ENCODE results near the gene VHLL. TPM values are rescaled to one million over a fixed set of nuclear protein-coding genes. Genes with fewer than 3 reads are reported as not detected.
A peak's percentile ranks its signal among the peaks of the same experiment; 100 is the strongest.

The VHLL gene
- polyA plus RNA-seq, 3 donors = not detected

GRCh38 chr1:156283521-156283920, 15.6 kb downstream of the VHLL start:
- TF ChIP-seq, protein P1, sequence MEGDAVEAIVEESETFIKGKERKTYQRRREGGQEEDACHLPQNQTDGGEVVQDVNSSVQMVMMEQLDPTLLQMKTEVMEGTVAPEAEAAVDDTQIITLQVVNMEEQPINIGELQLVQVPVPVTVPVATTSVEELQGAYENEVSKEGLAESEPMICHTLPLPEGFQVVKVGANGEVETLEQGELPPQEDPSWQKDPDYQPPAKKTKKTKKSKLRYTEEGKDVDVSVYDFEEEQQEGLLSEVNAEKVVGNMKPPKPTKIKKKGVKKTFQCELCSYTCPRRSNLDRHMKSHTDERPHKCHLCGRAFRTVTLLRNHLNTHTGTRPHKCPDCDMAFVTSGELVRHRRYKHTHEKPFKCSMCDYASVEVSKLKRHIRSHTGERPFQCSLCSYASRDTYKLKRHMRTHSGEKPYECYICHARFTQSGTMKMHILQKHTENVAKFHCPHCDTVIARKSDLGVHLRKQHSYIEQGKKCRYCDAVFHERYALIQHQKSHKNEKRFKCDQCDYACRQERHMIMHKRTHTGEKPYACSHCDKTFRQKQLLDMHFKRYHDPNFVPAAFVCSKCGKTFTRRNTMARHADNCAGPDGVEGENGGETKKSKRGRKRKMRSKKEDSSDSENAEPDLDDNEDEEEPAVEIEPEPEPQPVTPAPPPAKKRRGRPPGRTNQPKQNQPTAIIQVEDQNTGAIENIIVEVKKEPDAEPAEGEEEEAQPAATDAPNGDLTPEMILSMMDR (IDR thresholded peaks at IDR 0.05) = no peak
- no peaks in the 10 kb centered on the region for H3K27me3 Mint-ChIP-seq (ENCODE audit: low read depth in 3 of 3)
- H3K9ac ChIP-seq (ENCODE audit: insufficient read depth, low read length, poor library complexity, severe bottlenecking) = peak overlapping the region; percentile 85
- H3K36me3 ChIP-seq (replicated peaks in 1 of 2; ENCODE audit: control insufficient read depth in 1 of 2, insufficient read depth in 2 of 2, low read length in 2 of 2) = peaks cover 19 to 33% of the 10 kb centered on the region in 2 donors
- peaks cover 51% of the 10 kb centered on the region for H3K4me1 Mint-ChIP-seq
- no peaks in the 10 kb centered on the region for H3K27me3 ChIP-seq (ENCODE audit: control insufficient read depth in 2 of 2, insufficient read depth in 2 of 2, low read length in 2 of 2)
- no peaks in the 10 kb centered on the region for H3K9me3 ChIP-seq (replicated peaks in 1 of 2; ENCODE audit: control insufficient read depth in 1 of 2, insufficient read depth in 1 of 2, low read length in 2 of 2)
- intact Hi-C loops (cut with micrococcal nuclease) = no loop called here
- peak overlapping the region; percentile 90 to 94 for H3K4me3 Mint-ChIP-seq
- H4K20me1 ChIP-seq (ENCODE audit: insufficient read depth, low read length) = peaks cover 37% of the 10 kb centered on the region
- H3K36me3 Mint-ChIP-seq = peaks cover 12 to 42% of the 10 kb centered on the region in 2 donors
- peaks cover 60 to 63% of the 10 kb centered on the region in 2 donors for H3K4me1 ChIP-seq (ENCODE audit: control insufficient read depth in 1 of 2, insufficient read depth in 2 of 2, low read length in 2 of 2)
- no peaks in the 10 kb centered on the region for H3K9me3 Mint-ChIP-seq
- peak overlapping the region; percentile 82 for H2AFZ ChIP-seq (ENCODE audit: insufficient read depth, low read depth, low read length, poor library complexity, severe bottlenecking)
- H3K27ac ChIP-seq (ENCODE audit: low read depth in 1 of 2, low read length in 2 of 2) = peak overlapping the region in 1 of 2 donors; percentile 82
- no CpG with 5 or more reads among the region's 1 CpG for WGBS (ENCODE audit: insufficient coverage)
- H3K27ac Mint-ChIP-seq = peak overlapping the region in 3 of 7 donors; percentile 50 to 88 (median 87)
- peak overlapping the region; percentile 63 to 96 (median 94) for H3K4me3 ChIP-seq (replicated peaks in 1 of 3; ENCODE audit: low read depth in 2 of 3, low read length in 3 of 3)
- H3K4me2 ChIP-seq (replicated peaks; ENCODE audit: extremely low read depth, low read length, poor library complexity, severe bottlenecking) = peak overlapping the region; percentile 90
- H3K79me2 ChIP-seq (ENCODE audit: insufficient read depth, low read length) = peaks cover 59% of the 10 kb centered on the region
- DNase-seq = no peak

DNA sequence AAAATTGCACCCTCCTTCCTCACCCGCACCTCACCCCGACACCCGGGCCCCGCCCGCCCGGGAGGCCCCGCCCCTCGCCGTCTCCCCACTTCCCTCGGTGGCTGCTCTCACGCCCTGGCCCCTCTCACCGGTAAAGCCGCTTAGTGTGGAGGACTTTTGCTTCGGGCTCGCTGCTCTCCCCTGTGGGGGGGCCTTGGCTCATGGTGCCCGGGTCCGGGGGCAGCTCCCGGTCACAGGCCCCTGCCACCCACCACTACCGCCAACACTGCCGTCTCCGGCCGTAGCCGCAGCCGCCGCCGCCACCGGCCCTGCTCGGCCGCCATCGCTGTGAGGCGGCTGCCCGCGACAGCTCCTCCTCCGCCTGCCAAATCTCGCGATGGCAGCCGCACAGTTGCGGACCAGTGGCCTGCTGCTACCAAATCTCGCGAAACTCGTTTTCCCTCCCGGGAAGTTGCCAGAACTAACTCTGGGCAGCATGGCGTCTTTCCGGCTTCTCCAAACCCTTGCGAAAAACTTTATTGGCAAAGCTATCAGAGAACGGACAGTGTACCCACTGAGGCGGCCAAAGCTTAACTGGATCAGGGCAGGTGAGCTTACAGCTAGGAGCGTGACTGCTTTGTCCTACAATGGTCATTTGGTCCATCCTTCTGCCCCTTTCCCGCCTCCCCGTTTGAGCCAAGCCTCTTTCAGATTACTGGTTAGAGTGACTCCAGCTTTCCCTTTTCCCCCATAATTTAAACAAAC, 16.5 kb downstream of the VHLL start, which contains the start of gene SMG5:
Gene SMG5, minus strand, starts transcription at position 347 of the 744 bp plus-strand sequence. Its CDS starts 145 bp downstream, at position 202.
- under 1% methylated on average over 36 of the region's 50 CpGs for WGBS (ENCODE audit: insufficient coverage)

More for the DNA sequence above, 16.5 kb downstream of the VHLL start, which contains the start of gene SMG5:
- H3K27me3 ChIP-seq (ENCODE audit: control insufficient read depth in 2 of 2, insufficient read depth in 2 of 2, low read length in 2 of 2) = no peaks in the 10 kb centered on the region
- peak within 1 kb of the TSS; percentile 82 for H2AFZ ChIP-seq (ENCODE audit: insufficient read depth, low read depth, low read length, poor library complexity, severe bottlenecking)
- no peaks in the 10 kb centered on the region for H3K27me3 Mint-ChIP-seq (ENCODE audit: low read depth in 3 of 3)
- intact Hi-C loops (cut with micrococcal nuclease) = no loop called here
- H3K9ac ChIP-seq (ENCODE audit: insufficient read depth, low read length, poor library complexity, severe bottlenecking) = peak within 1 kb of the TSS; percentile 85
- peak within 1 kb of the TSS; percentile 90 to 94 for H3K4me3 Mint-ChIP-seq
- no peaks in the 10 kb centered on the region for H3K9me3 ChIP-seq (replicated peaks in 1 of 2; ENCODE audit: control insufficient read depth in 1 of 2, insufficient read depth in 1 of 2, low read length in 2 of 2)
- peak within 1 kb of the TSS; percentile 63 to 96 (median 94) for H3K4me3 ChIP-seq (replicated peaks in 1 of 3; ENCODE audit: low read depth in 2 of 3, low read length in 3 of 3)
- peaks cover 68 to 72% of the 10 kb centered on the region in 2 donors for H3K4me1 ChIP-seq (ENCODE audit: control insufficient read depth in 1 of 2, insufficient read depth in 2 of 2, low read length in 2 of 2)
- TF ChIP-seq, protein P1 (IDR thresholded peaks at IDR 0.05) = no peak
- H3K9me3 Mint-ChIP-seq = no peaks in the 10 kb centered on the region
- DNase-seq = peak; percentile 97
- H4K20me1 ChIP-seq (ENCODE audit: insufficient read depth, low read length) = peaks cover 44% of the 10 kb centered on the region
- H3K4me2 ChIP-seq (replicated peaks; ENCODE audit: extremely low read depth, low read length, poor library complexity, severe bottlenecking) = peak within 1 kb of the TSS; percentile 90
- peaks cover 60% of the 10 kb centered on the region for H3K4me1 Mint-ChIP-seq
- peak within 1 kb of the TSS; percentile 79 to 82 for H3K27ac ChIP-seq (ENCODE audit: low read depth in 1 of 2, low read length in 2 of 2)
- H3K27ac Mint-ChIP-seq = peak within 1 kb of the TSS; percentile 87 to 95 (median 93)
- peaks cover 66% of the 10 kb centered on the region for H3K79me2 ChIP-seq (ENCODE audit: insufficient read depth, low read length)
- H3K36me3 ChIP-seq (replicated peaks in 1 of 2; ENCODE audit: control insufficient read depth in 1 of 2, insufficient read depth in 2 of 2, low read length in 2 of 2) = peaks cover 27 to 38% of the 10 kb centered on the region in 2 donors
- H3K36me3 Mint-ChIP-seq = peaks cover 21 to 42% of the 10 kb centered on the region in 2 donors
